Endothelial cell of umbilical vein (primary cell): ENCODE data around the gene NUDT2. TPM values are rescaled to one million over a fixed set of nuclear protein-coding genes. Genes with fewer than 3 reads are reported as not detected.

Experiments used
- BruUV-seq: library from RNA; stranded (reverse); fragments of 400-500 nt; replicated peaks from 2 replicates; lab custom pipeline; 2021; lab: Mats Ljungman, UMichigan
- CTCF ChIA-PET: fragments of 300-600, 350-600 bp; sonication (Branson Sonifier 250); formaldehyde crosslinking; loops from one replicate; lab custom pipeline; 2021; ENCODE audit warnings: antibody characterized with exemption, inconsistent platforms; lab: Charles Lee
- POLR2A ChIA-PET: fragments of 300-600, 350-600 bp; sonication (Branson Sonifier 250); formaldehyde crosslinking; loops from one replicate; lab custom pipeline; 2021; ENCODE audit warnings: antibody characterized with exemption, inconsistent platforms; lab: Charles Lee
- DNase-seq: peaks from one replicate; pipeline ENCODE4 v3.0.0-alpha.2; 2011; ENCODE audit warnings: low read depth, low spot score
- FAIRE-seq: peaks from 2 replicates; lab custom pipeline; 2011; peaks lifted over from hg19 to GRCh38; lab: Jason Lieb, UNC
- H2AFZ ChIP-seq: 2 replicates; pipeline ENCODE4 v1.6.0; 2012; ENCODE audit warnings: low read depth, low read length, control low read depth, inconsistent platforms
- H3K27ac ChIP-seq: 2 replicates; pipeline ENCODE4 v1.5.1; 2011; ENCODE audit warnings: low read depth, mild to moderate bottlenecking, control low read depth, low read length, moderate library complexity; ENCODE audit not compliant: insufficient read depth
- H3K27me3 ChIP-seq, 2 experiments: 2 replicates each; pipeline versions ENCODE4 v1.6.0 to v1.6.1; 2011; ENCODE audit warnings: low read length in 2 of 2, mixed read lengths in 1 of 2; ENCODE audit not compliant: control insufficient read depth in 2 of 2, insufficient read depth in 2 of 2
- H3K36me3 ChIP-seq, 2 experiments: 2 replicates in 1 of 2; 3 replicates in 1 of 2; pipeline ENCODE4 v1.5.1; 2011; ENCODE audit warnings: low read length in 2 of 2, mild to moderate bottlenecking in 1 of 2, moderate library complexity in 1 of 2; ENCODE audit not compliant: control insufficient read depth in 2 of 2, insufficient read depth in 2 of 2; ENCODE audit errors: extremely low read depth in 1 of 2
- H3K4me1 ChIP-seq: 3 replicates; pipeline ENCODE4 v1.5.1; 2011; ENCODE audit warnings: mild to moderate bottlenecking, low read length; ENCODE audit not compliant: control insufficient read depth, insufficient read depth; ENCODE audit errors: extremely low read depth
- H3K4me2 ChIP-seq: 2 replicates; pipeline ENCODE4 v1.6.1; 2011; ENCODE audit warnings: low read length, control low read depth, mixed read lengths; ENCODE audit not compliant: insufficient read depth
- H3K4me3 ChIP-seq, 3 experiments: fragments of 200-600 bp in 1 of 3; sonication (generic), shearing (Covaris generic) in 1 of 3; replicated peaks in 1 of 3; 2 replicates each; pipeline ENCODE4 v1.5.1; 2011 to 2016; ENCODE audit warnings: control low read depth in 3 of 3, low read length in 3 of 3, mild to moderate bottlenecking in 2 of 3, inconsistent platforms in 1 of 3, low read depth in 1 of 3, moderate library complexity in 1 of 3; ENCODE audit not compliant: insufficient read depth in 1 of 3
- H3K79me2 ChIP-seq: 2 replicates; pipeline ENCODE4 v1.6.0; 2012; ENCODE audit warnings: low read length, inconsistent platforms; ENCODE audit not compliant: control insufficient read depth, insufficient read depth
- H3K9ac ChIP-seq: replicated peaks from 2 replicates; pipeline ENCODE3; 2011; ENCODE audit warnings: low read length, control low read depth; ENCODE audit not compliant: insufficient read depth; ENCODE audit errors: extremely low read depth
- H3K9me1 ChIP-seq: replicated peaks from 3 replicates; pipeline ENCODE4 v1.6.0; 2011; ENCODE audit warnings: mild to moderate bottlenecking, low read length; ENCODE audit not compliant: control insufficient read depth, insufficient read depth; ENCODE audit errors: extremely low read depth
- H3K9me3 ChIP-seq: replicated peaks from 2 replicates; pipeline ENCODE4 v1.5.1; 2012; ENCODE audit warnings: low read length, inconsistent platforms; ENCODE audit not compliant: control insufficient read depth, insufficient read depth
- H4K20me1 ChIP-seq: replicated peaks from 2 replicates; pipeline ENCODE3; 2011; ENCODE audit warnings: mild to moderate bottlenecking, low read length; ENCODE audit not compliant: control insufficient read depth, insufficient read depth; ENCODE audit errors: extremely low read depth
- EZH2 ChIP-seq: IDR thresholded peaks from 2 replicates; pipeline ENCODE4 v1.6.1; 2012; ENCODE audit warnings: borderline replicate concordance, low read depth, mild to moderate bottlenecking, moderate library complexity, low read length, inconsistent platforms; ENCODE audit not compliant: severe bottlenecking
- FOS ChIP-seq: IDR thresholded peaks from 2 replicates; pipeline ENCODE4 v1.6.1; 2011; ENCODE audit warnings: mild to moderate bottlenecking, low read length, moderate library complexity, borderline replicate concordance; ENCODE audit not compliant: insufficient read depth
- GATA2 ChIP-seq: IDR thresholded peaks from 2 replicates; pipeline ENCODE4 v1.7.0; 2011; ENCODE audit warnings: low read depth, mild to moderate bottlenecking, moderate library complexity, mixed read lengths, low read length; ENCODE audit not compliant: insufficient read length, insufficient read depth
- JUN ChIP-seq: IDR thresholded peaks from 2 replicates; pipeline ENCODE4 v1.6.1; 2011; ENCODE audit warnings: borderline replicate concordance, low read depth; ENCODE audit not compliant: insufficient read length, insufficient read depth
- MYC ChIP-seq: IDR thresholded peaks from one replicate; pipeline ENCODE4 v1.6.1; 2011; ENCODE audit warnings: mild to moderate bottlenecking, low read depth, low read length
- POLR2A ChIP-seq: IDR thresholded peaks from 2 replicates; pipeline ENCODE4 v1.6.1; 2012; ENCODE audit warnings: low read depth, mild to moderate bottlenecking, control low read depth, low read length
- POLR2AphosphoS5 ChIP-seq: IDR thresholded peaks from 2 replicates; pipeline ENCODE4 v1.6.1; 2012; ENCODE audit warnings: low read depth, mild to moderate bottlenecking, control low read depth, low read length, moderate library complexity; ENCODE audit not compliant: insufficient read depth
- dilution Hi-C: fragments of 300-500 bp; cut with MboI; formaldehyde crosslinking; loops from one replicate; pipeline ENCODE4 v1.15.0; 2019; ENCODE audit warnings: low sequenced_read_pairs; ENCODE audit not compliant: extremely low pct_ligation_motif_present
- intact Hi-C: fragments of 100-400 bp; cut with micrococcal nuclease; formaldehyde crosslinking; loops from one replicate; pipeline ENCODE4 v1.10.0; 2022
- polyA plus RNA-seq, 4 experiments: library from polyadenylated mRNA; depleted of rRNA in 3 of 4; stranded (reverse) in 3 of 4; unstranded in 1 of 4; fragments of >200 nt; gene quantifications; 2 replicates each; pipeline versions ENCODE4 v1.2.1 to v1.2.3, GENCODE V29; 2011 to 2012; ENCODE audit warnings: missing spikeins in 1 of 4
- total RNA-seq: library from RNA; stranded (reverse); gene quantifications from 2 replicates; pipeline ENCODE4 v1.2.3, GENCODE V29; 2021
- TF ChIP-seq, protein P1 (sequence below): IDR thresholded peaks from 2 replicates; pipeline ENCODE4 v1.6.1; 2011; ENCODE audit not compliant: insufficient read depth, insufficient read length
- TF ChIP-seq, protein P2 (sequence below), 2 donors: IDR thresholded peaks; 1 replicate in 1 of 2; 2 replicates in 1 of 2; pipeline ENCODE4 v1.5.1; 2011; ENCODE audit warnings: low read length in 2 of 2, mild to moderate bottlenecking in 2 of 2, moderate library complexity in 2 of 2, control low read depth in 1 of 2, inconsistent platforms in 1 of 2, low read depth in 1 of 2; ENCODE audit not compliant: insufficient read depth in 1 of 2; ENCODE audit errors: extremely low read depth in 1 of 2

Gene NUDT2
- total and polyA plus RNA-seq, 2 donors (not counting 3 experiments of a cell fraction or from before 2014, with no cell fraction given), result 25.1 to 45.2 TPM

DNA sequence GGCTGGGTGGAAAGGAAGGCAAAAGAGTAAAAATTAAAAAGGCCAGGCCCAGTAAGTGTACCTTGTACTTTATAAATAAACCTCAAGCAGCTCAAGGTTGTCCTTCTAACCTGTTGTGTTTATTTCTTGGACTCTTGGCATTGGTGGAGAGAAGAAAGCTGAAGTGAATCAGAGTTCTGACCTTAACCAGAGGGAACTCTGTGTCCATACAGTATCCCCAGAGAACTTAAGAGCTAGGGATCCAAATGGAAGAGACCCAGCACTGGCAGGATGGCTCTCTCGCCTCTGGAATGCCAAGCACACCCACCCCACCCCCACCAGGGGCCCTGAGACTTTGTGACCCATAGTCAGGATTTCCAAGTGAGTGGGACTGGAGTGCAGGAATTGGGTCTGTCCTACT, 14.2 kb downstream of the NUDT2 start:
- no peak overlapping the region for H2AFZ ChIP-seq
- no TSS peak for BruUV-seq
- H3K27me3 ChIP-seq, result no peaks in the 10 kb centered on the region
- CTCF ChIA-PET, result interaction anchor here (1.3 kb wide), 1 partner anchor 15 kb away, joined by 3 read pairs; no protein-coding TSS in a partner anchor
- no peak overlapping the region for H3K27ac ChIP-seq
- TF ChIP-seq FOS (no peak), MYC (no peak), POLR2A (no peak), GATA2 (no peak), POLR2AphosphoS5 (no peak), EZH2 (no peak), JUN (no peak)
- TF ChIP-seq, protein P1, sequence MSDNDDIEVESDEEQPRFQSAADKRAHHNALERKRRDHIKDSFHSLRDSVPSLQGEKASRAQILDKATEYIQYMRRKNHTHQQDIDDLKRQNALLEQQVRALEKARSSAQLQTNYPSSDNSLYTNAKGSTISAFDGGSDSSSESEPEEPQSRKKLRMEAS, result no peak
- TF ChIP-seq, protein P2, sequence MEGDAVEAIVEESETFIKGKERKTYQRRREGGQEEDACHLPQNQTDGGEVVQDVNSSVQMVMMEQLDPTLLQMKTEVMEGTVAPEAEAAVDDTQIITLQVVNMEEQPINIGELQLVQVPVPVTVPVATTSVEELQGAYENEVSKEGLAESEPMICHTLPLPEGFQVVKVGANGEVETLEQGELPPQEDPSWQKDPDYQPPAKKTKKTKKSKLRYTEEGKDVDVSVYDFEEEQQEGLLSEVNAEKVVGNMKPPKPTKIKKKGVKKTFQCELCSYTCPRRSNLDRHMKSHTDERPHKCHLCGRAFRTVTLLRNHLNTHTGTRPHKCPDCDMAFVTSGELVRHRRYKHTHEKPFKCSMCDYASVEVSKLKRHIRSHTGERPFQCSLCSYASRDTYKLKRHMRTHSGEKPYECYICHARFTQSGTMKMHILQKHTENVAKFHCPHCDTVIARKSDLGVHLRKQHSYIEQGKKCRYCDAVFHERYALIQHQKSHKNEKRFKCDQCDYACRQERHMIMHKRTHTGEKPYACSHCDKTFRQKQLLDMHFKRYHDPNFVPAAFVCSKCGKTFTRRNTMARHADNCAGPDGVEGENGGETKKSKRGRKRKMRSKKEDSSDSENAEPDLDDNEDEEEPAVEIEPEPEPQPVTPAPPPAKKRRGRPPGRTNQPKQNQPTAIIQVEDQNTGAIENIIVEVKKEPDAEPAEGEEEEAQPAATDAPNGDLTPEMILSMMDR (IDR thresholded peaks at IDR 0.05; ENCODE audit: extremely low read depth in 1 of 2, insufficient read depth in 1 of 2, low read depth in 1 of 2, low read length in 2 of 2), result no peak
- dilution Hi-C loops, result no loop called here
- no peak overlapping the region for H3K9ac ChIP-seq
- no peaks in the 10 kb centered on the region for H3K9me3 ChIP-seq
- H3K36me3 ChIP-seq, result peaks cover 2 to 24% of the 10 kb centered on the region in 2 experiments
- no peaks in the 10 kb centered on the region for H3K79me2 ChIP-seq
- no peaks in the 10 kb centered on the region for H3K9me1 ChIP-seq
- H4K20me1 ChIP-seq, result no peaks in the 10 kb centered on the region
- FAIRE-seq (no peak), DNase-seq (no peak)
- no peaks in the 10 kb centered on the region for H3K4me1 ChIP-seq
- H3K4me3 ChIP-seq, result no peak overlapping the region
- POLR2A ChIA-PET, result no interaction called here
- H3K4me2 ChIP-seq, result no peak overlapping the region
- intact Hi-C loops, result no loop called here
